ENCODE data around the gene SLC25A21. TPM values are rescaled to one million over a fixed set of nuclear protein-coding genes. Genes with fewer than 3 reads are reported as not detected.

The SLC25A21 gene
- total RNA-seq, 1 donor from 2014 or later, result not detected

DNA sequence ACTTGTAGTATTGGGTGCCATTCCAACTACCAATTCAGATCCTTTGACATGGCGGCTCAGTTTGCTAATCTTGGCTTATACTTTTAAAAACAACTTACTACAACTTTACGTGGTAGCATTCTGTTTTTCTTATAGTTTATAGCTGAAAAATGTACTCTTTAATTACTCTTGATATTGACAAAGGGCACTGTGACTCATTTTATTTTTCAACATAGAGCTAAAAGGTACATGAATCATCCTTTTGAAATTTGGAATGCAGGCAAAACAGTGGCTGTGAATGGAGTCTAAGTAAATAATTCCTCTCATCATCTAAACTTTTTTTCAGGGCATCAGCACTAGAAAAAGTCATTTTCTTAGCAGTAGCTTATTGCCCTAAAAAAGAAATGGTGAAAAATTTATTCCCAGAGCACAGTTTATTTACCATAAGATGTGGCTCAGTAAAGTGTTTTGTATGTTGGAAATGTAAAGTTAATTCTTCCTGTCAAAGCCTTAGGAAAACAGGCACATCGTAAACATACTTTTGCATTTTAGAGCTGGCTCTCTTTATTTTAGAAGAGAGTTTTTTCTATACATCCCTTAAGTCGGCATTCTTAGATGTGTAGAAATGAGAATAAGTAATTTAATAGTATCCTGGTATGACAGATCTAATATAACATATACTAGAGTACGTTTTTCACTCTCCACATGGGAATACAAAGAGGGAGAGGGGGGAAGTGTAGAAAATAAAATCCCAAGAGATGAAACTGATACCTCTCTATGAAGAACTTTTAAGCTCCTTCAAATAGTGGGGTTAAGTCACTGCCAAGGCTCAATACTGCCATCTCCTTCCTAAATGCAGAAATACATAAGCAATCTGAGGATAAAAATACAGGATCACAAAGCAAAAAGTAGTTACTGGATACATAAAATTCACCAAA, 55.2 kb downstream of the SLC25A21 start:
- no peaks in the 10 kb centered on the region for H3K27me3 Mint-ChIP-seq
- H3K9me3 Mint-ChIP-seq, result no peaks in the 10 kb centered on the region
- H3K4me1 Mint-ChIP-seq, result no peaks in the 10 kb centered on the region
- H3K36me3 Mint-ChIP-seq (ENCODE audit: low read depth), result no peaks in the 10 kb centered on the region
- H3K27ac Mint-ChIP-seq, result no peak overlapping the region
- intact Hi-C loops (cut with micrococcal nuclease), result no loop called here
- no peak for DNase-seq
- H3K4me3 Mint-ChIP-seq, result no peak overlapping the region

DNA sequence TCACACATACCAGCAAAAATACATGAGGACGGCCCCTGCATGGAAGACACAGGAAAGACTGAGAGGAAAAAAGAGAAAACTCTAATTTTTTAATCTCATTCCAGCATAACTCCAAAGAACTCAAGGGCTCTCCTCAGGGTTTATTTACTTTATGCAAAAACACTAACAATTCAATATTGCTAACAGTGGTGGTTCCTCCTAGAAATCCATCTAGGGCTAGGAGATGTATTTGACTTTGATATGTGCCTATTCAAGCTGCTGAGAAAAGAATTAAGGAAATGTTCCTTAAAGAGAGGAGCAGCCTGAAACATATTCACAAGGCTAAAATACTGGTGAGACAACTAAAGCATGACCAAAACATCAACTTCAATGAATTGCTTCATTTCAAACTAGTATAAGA, 57.0 kb downstream of the SLC25A21 start:
- H3K4me3 Mint-ChIP-seq, result no peak overlapping the region
- no peak overlapping the region for H3K27ac Mint-ChIP-seq
- intact Hi-C loops (cut with micrococcal nuclease), result no loop called here
- no peaks in the 10 kb centered on the region for H3K36me3 Mint-ChIP-seq (ENCODE audit: low read depth)
- H3K9me3 Mint-ChIP-seq, result no peaks in the 10 kb centered on the region
- no peak for DNase-seq
- no peaks in the 10 kb centered on the region for H3K4me1 Mint-ChIP-seq
- no peaks in the 10 kb centered on the region for H3K27me3 Mint-ChIP-seq

DNA sequence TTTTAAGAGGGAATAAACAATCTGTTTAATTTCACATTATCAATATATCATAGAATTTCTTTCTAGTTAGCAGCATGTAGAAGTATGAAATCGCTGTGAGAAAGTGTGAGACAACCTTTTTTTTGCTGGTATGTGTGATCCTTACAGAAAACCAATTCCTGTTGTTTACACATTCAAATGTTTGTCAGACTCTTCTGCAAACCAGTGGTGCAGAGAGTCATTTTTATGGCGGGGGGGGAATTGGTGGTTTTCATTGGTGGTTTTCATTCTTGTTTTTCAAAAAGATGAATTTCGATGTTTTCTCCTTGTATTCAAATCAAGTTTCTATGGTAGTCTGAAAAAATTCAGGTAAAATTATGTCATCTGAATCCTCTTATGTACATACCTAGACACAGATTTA, 57.8 kb downstream of the SLC25A21 start:
- Mint-ChIP-seq H3K9me3 (no peaks in the 10 kb centered on the region), H3K27me3 (no peaks in the 10 kb centered on the region), H3K27ac (no peak overlapping the region), H3K36me3 (ENCODE audit: low read depth) (no peaks in the 10 kb centered on the region), H3K4me3 (no peak overlapping the region), H3K4me1 (no peaks in the 10 kb centered on the region)
- intact Hi-C loops (cut with micrococcal nuclease), result no loop called here
- no peak for DNase-seq

DNA sequence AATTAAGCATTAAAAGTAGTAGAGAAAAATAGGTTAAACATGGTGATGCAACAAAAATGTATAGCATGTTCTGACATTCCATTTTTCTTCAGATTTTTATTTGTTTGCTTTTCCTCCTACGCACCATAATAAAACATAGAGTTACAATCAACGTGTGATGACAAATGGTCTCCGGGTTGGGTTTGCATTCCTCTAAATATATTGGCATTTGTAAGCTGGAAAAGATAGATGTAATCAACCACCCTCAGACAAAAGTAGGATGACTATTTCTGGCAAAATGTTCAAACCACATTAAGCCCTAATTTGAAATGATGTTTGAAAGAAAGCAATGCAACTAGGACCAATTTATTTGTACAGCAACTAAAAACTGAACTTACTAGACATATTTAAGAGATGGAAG, 58.4 kb downstream of the SLC25A21 start:
- H3K4me1 Mint-ChIP-seq, result no peaks in the 10 kb centered on the region
- intact Hi-C loops (cut with micrococcal nuclease), result no loop called here
- no peaks in the 10 kb centered on the region for H3K9me3 Mint-ChIP-seq
- H3K4me3 Mint-ChIP-seq, result no peak overlapping the region
- no peak for DNase-seq
- no peaks in the 10 kb centered on the region for H3K36me3 Mint-ChIP-seq (ENCODE audit: low read depth)
- no peak overlapping the region for H3K27ac Mint-ChIP-seq
- no peaks in the 10 kb centered on the region for H3K27me3 Mint-ChIP-seq

DNA sequence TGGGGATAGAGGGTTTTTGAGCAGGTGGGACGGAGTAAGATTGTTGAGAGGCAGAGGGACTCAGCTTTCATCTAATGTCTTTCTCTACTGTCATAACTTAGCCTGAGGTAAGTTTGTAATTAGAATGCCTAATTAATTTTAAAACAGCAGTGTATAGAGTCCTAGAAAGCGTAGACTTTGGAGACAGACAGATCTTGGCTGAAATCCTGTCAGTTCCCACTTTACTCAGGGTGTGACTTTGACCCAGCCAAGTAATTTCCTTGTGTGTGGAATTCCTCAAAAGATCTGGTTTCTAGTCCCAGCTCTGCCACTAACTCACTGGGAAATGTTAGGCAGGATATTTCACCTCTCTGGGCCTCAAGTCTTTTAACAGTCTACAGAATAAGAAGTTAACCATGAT, 74.3 kb downstream of the SLC25A21 start:
- no peak overlapping the region for H3K4me3 Mint-ChIP-seq

DNA sequence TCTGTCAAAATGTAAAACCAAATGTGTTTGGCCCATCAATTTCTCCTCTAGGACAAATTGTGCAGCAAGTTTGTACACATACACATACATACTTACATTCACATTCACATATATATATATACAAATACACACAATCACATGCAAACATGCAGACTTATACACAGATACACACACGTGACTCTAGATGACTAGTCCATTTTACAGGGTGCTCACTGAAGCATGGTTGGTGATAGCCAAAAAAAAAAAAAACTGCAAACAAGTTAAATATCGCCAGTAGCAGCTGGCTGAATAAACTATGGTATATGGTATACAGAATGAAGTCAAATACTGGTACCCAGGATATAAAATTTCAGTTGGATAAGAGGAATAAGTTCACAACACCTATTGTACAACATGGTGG, 77.9 kb downstream of the SLC25A21 start:
- DNase-seq, result no peak
- Mint-ChIP-seq H3K36me3 (ENCODE audit: low read depth) (no peaks in the 10 kb centered on the region), H3K4me3 (no peak overlapping the region), H3K4me1 (no peaks in the 10 kb centered on the region), H3K27ac (no peak overlapping the region), H3K27me3 (no peaks in the 10 kb centered on the region), H3K9me3 (no peaks in the 10 kb centered on the region)
- intact Hi-C loops (cut with micrococcal nuclease), result no loop called here

More for the DNA sequence above, 74.3 kb downstream of the SLC25A21 start:
- Mint-ChIP-seq H3K9me3 (no peaks in the 10 kb centered on the region), H3K4me1 (no peaks in the 10 kb centered on the region), H3K27me3 (no peaks in the 10 kb centered on the region), H3K27ac (no peak overlapping the region), H3K36me3 (ENCODE audit: low read depth) (no peaks in the 10 kb centered on the region)
- intact Hi-C loops (cut with micrococcal nuclease), result no loop called here
- DNase-seq, result no peak

DNA sequence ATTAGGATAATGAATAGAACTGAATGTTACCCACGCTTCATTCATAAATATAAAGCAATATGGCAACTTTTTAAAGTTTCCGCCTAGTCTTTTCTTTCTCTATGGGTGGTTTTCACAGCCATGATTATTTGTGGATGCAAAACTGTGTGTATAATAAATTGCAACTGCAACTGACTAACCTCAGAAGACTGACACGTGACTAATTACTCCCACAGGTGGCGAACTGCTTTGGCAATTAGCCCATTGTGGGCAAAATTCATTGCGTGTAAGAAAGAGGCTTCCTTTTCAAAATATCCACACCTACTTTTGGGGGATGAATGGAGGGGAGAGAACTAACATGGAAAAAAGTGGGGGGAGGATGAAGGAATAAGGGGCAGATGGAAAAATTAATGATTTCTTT, 79.0 kb downstream of the SLC25A21 start:
- intact Hi-C loops (cut with micrococcal nuclease), result no loop called here
- Mint-ChIP-seq H3K9me3 (no peaks in the 10 kb centered on the region), H3K36me3 (ENCODE audit: low read depth) (no peaks in the 10 kb centered on the region), H3K27me3 (no peaks in the 10 kb centered on the region), H3K4me3 (no peak overlapping the region), H3K4me1 (no peaks in the 10 kb centered on the region), H3K27ac (no peak overlapping the region)
- DNase-seq, result no peak

DNA sequence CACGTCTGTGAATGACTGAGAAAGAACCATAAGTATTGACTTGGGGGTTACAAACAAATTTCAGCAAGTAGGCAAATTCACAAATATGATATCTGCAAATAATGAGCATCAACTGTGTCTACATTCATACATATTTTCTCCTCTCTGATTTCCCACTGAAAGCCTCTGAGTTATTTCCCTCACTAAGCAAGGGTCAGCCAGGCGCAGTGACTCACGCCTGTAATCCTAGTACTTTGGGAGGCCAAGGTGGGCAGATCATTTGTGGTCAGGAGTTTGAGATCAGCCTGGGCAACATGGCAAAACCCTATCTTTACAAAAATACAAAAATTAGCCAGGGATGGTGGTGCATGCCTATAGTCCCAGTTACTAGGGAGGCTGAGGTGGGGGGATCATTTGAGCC, 80.8 kb downstream of the SLC25A21 start:
- Mint-ChIP-seq H3K9me3 (peaks cover 3% of the 10 kb centered on the region), H3K27ac (no peak overlapping the region)
- intact Hi-C loops (cut with micrococcal nuclease), result no loop called here

DNA sequence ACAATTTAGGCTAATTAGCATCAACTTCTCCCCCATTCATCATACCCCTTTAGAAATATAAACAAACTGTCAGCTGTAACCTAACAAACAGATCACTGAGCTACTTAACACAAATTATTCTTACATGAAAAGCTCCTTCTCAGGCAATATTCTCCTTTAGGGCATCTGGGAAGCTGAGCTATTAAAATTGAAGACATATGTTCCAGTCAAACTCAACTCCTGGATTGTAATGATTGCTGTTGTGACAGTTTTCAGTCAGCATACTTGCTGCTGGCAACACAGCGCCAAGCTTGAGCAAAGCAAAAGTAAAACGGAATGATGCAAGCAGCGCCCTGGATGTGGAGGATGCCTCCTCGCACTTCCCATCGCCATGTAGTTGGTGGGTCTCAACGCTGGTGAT, 82.4 kb downstream of the SLC25A21 start:
- no peak overlapping the region for H3K27ac Mint-ChIP-seq
- H3K4me3 Mint-ChIP-seq, result no peak overlapping the region
- H3K9me3 Mint-ChIP-seq, result peaks cover 3% of the 10 kb centered on the region
- H3K27me3 Mint-ChIP-seq, result no peaks in the 10 kb centered on the region
- no peaks in the 10 kb centered on the region for H3K4me1 Mint-ChIP-seq
- no peaks in the 10 kb centered on the region for H3K36me3 Mint-ChIP-seq (ENCODE audit: low read depth)
- no peak for DNase-seq
- intact Hi-C loops (cut with micrococcal nuclease), result no loop called here

More for the DNA sequence above, 80.8 kb downstream of the SLC25A21 start:
- no peak for DNase-seq
- no peaks in the 10 kb centered on the region for H3K4me1 Mint-ChIP-seq
- no peaks in the 10 kb centered on the region for H3K27me3 Mint-ChIP-seq
- H3K4me3 Mint-ChIP-seq, result no peak overlapping the region
- no peaks in the 10 kb centered on the region for H3K36me3 Mint-ChIP-seq (ENCODE audit: low read depth)

DNA sequence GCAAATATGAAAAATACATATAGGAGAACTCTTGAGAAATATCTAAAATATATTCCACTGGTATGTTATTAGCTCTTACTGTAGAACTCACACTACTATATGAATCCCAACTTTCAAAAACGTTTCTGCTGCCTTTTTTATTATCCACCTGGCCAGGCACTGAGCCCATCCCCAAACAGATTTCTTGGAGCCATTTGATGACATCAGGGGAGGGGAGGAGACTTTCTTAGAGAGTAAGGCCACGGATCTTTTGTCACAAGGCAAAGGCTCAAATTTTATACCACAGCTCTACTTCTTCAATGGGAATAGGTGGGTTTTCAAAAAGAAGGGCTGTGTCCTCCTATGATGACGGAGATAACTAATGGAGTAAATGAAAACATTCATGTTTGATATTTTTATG, 83.0 kb downstream of the SLC25A21 start:
- Mint-ChIP-seq H3K4me3 (no peak overlapping the region), H3K9me3 (peaks cover 3% of the 10 kb centered on the region), H3K36me3 (ENCODE audit: low read depth) (no peaks in the 10 kb centered on the region), H3K27me3 (no peaks in the 10 kb centered on the region), H3K4me1 (no peaks in the 10 kb centered on the region), H3K27ac (no peak overlapping the region)
- no peak for DNase-seq
- intact Hi-C loops (cut with micrococcal nuclease), result no loop called here

DNA sequence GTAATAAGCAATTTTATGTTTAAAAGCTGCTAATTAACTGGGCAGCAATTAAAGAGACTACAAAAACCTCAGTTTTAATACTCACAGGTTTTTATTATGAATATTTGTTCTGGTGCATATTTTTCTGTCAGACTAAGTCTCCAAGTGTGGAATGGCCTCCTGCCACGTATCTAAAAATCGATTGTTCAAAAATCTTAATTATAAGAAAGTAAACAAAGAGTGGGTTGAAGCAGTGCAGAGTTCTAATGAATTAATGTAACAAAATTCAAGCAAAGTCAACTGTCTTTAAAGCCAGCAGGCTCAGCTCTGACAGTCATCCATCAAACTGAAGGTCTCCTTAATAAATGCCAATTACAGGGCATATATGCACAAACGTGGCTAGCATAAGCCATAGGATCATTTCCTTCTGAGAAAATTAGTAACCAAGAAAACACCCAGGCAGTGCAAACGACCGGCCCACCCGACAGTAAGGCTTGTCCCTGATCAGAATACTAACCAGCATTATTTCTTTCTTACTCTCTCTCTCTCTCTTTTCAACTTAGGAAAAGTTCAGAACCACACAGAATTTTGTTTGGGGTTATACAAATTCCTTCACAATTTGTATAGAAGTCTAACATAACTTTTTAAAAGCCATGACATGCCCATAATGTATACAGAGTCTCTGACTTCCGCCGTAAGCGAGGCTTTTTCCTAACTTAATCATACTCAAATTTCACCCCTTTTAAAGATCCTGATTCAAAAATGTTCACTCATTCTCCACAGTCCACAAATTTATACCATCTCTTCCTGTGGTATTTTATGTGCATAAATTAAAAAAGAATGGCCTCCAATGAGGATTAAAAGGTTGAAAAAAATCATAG, 83.8 kb downstream of the SLC25A21 start:
- Mint-ChIP-seq H3K36me3 (ENCODE audit: low read depth) (no peaks in the 10 kb centered on the region), H3K4me1 (no peaks in the 10 kb centered on the region), H3K27me3 (no peaks in the 10 kb centered on the region), H3K9me3 (peaks cover 3% of the 10 kb centered on the region), H3K4me3 (no peak overlapping the region), H3K27ac (no peak overlapping the region)
- intact Hi-C loops (cut with micrococcal nuclease), result no loop called here
- no peak for DNase-seq

DNA sequence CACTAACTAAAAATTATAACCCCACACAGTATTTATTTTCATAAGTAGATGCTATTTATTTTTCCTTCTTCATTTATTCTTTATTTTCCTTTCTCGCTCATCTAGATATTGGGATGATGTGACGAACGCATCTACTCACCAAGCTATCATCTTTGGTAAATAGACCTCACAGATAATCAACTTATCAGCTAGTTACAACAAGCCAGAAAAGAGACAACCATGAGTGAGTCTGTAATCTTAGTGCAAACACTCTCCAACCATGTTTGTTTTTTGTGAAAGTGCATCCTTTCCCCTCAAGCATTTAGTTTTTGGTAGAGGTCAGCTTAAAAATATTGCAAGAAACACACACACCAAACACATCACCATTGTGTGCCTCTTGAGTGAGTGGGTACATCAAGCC, 84.9 kb downstream of the SLC25A21 start:
- no peak for DNase-seq
- intact Hi-C loops (cut with micrococcal nuclease), result no loop called here
- no peaks in the 10 kb centered on the region for H3K27me3 Mint-ChIP-seq
- H3K4me1 Mint-ChIP-seq, result no peaks in the 10 kb centered on the region
- H3K36me3 Mint-ChIP-seq (ENCODE audit: low read depth), result no peaks in the 10 kb centered on the region
- no peak overlapping the region for H3K4me3 Mint-ChIP-seq
- no peak overlapping the region for H3K27ac Mint-ChIP-seq
- peaks cover 3% of the 10 kb centered on the region for H3K9me3 Mint-ChIP-seq

DNA sequence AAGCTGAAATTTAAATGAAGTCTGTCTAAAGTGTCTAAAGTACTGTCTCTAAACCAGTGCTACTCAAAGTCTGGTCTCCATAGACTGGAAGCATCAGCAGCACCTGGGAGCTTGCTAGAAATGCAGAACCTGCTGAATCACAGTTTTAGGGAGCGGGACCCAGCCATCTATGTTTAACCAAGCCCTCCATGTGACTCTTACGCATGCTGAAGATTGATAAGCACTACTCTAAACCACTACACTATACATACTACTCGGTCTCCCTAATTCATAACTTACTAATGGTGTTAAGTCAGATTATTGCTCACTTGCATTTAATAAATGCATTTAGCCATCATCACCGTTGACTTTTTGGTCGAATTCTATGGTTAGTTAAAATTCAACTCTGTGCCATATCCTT, 88.8 kb downstream of the SLC25A21 start:
- no peak for DNase-seq
- no peaks in the 10 kb centered on the region for H3K4me1 Mint-ChIP-seq
- no peak overlapping the region for H3K4me3 Mint-ChIP-seq
- peaks cover 3% of the 10 kb centered on the region for H3K9me3 Mint-ChIP-seq
- no peaks in the 10 kb centered on the region for H3K36me3 Mint-ChIP-seq (ENCODE audit: low read depth)
- H3K27ac Mint-ChIP-seq, result no peak overlapping the region
- intact Hi-C loops (cut with micrococcal nuclease), result loop anchor here (1.0 kb wide), 1 partner anchor 30 kb away; no protein-coding TSS in a partner anchor
- no peaks in the 10 kb centered on the region for H3K27me3 Mint-ChIP-seq

DNA sequence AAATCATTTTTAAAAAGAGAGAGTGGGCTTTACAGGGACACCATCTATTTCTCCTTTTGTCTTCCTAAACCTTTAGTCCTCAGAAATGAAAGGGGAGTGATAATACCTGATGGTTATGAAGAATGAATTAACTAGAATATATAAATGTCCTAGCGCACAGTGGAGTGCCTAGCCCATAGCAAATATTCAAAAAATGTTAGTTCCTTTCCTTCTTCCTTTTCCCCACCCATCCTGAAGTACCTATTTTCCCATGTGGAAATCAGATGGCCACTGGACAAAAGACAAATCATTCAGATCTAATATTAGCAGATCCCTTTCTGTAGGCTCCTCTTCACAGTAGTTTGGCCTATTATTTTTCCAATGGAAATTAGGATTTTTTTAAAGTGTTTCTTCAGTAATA, 90.0 kb downstream of the SLC25A21 start:
- intact Hi-C loops (cut with micrococcal nuclease), result no loop called here
- Mint-ChIP-seq H3K9me3 (peaks cover under 1% of the 10 kb centered on the region), H3K4me1 (no peaks in the 10 kb centered on the region), H3K4me3 (no peak overlapping the region), H3K27me3 (no peaks in the 10 kb centered on the region), H3K36me3 (ENCODE audit: low read depth) (no peaks in the 10 kb centered on the region), H3K27ac (no peak overlapping the region)
- DNase-seq, result no peak
